Measurements from ENCODE around the gene RBBP8NL. TPM values are rescaled to one million over a fixed set of nuclear protein-coding genes. Genes with fewer than 3 reads are reported as not detected.
A peak's percentile ranks its signal among the peaks of the same experiment; 100 is the strongest.

Gene RBBP8NL
- total RNA-seq, 1 experiment from 2014 or later = not detected

- Histone ChIP-seq H3K9ac (ENCODE audit: low read length) (no peak overlapping the region), H3K79me2 (ENCODE audit: low read length) (no peaks in the 10 kb centered on the region), H3K36me3 (ENCODE audit: insufficient read depth, low read length) (no peaks in the 10 kb centered on the region), H3K9me2 (replicated peaks; ENCODE audit: insufficient read depth, low read length) (no peaks in the 10 kb centered on the region), H2AFZ (ENCODE audit: low read length) (no peak overlapping the region), H3K4me1 (ENCODE audit: low read length) (peaks cover 14% of the 10 kb centered on the region), H3K4me3 (ENCODE audit: low read length) (no peak overlapping the region), H3K27ac (ENCODE audit: low read length) (no peak overlapping the region), H3K9me3 (ENCODE audit: low read length) (no peaks in the 10 kb centered on the region), H3K27me3 (ENCODE audit: low read length) (no peaks in the 10 kb centered on the region), H4K20me1 (ENCODE audit: insufficient read depth, low read depth, low read length) (peaks cover 6% of the 10 kb centered on the region; the same call in 1 of the 2 replicates), H3K4me2 (ENCODE audit: low read depth, low read length, poor library complexity, severe bottlenecking) (no peak overlapping the region)
- no peak for DNase-seq
Observed at GRCh38 chr20:62372042-62372993, 55.0 kb downstream of the RBBP8NL start.

DNA sequence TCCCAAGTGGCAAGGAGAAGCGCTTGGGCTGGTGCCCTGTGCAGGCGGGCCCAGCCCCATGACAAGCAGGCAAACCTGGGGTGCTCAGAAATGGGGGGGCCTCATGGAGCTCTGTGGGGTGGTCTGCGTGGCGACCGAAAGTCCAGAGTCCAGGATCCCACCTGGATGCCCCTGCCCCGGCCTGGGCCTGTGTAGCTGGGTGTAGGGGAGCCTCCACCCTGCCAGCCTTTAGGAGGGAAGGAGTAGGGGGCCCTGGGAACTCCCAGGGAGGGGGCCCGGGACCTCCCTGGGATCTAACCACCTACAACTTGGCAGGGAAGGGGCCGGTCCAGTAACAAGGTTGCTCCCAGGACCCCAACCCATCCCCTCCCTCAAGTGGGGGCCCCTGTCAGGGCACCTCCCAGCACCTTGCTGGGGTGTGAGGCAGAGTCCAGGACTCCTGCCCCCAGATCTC, 55.7 kb downstream of the RBBP8NL start:
- H3K36me3 ChIP-seq (ENCODE audit: insufficient read depth, low read length) = no peaks in the 10 kb centered on the region
- H3K9ac ChIP-seq (ENCODE audit: low read length) = no peak overlapping the region
- no peak overlapping the region for H3K4me3 ChIP-seq (ENCODE audit: low read length)
- H3K4me1 ChIP-seq (ENCODE audit: low read length) = peaks cover 16% of the 10 kb centered on the region
- H3K27me3 ChIP-seq (ENCODE audit: low read length) = no peaks in the 10 kb centered on the region
- no peaks in the 10 kb centered on the region for H3K9me2 ChIP-seq (replicated peaks; ENCODE audit: insufficient read depth, low read length)
- no peak for DNase-seq
- H4K20me1 ChIP-seq (ENCODE audit: insufficient read depth, low read depth, low read length) = peaks cover 6% of the 10 kb centered on the region; the same call in 1 of the 2 replicates
- H3K27ac ChIP-seq (ENCODE audit: low read length) = no peak overlapping the region
- H3K9me3 ChIP-seq (ENCODE audit: low read length) = no peaks in the 10 kb centered on the region
- H2AFZ ChIP-seq (ENCODE audit: low read length) = no peak overlapping the region
- no peak overlapping the region for H3K4me2 ChIP-seq (ENCODE audit: low read depth, low read length, poor library complexity, severe bottlenecking)
- H3K79me2 ChIP-seq (ENCODE audit: low read length) = no peaks in the 10 kb centered on the region

- no peaks in the 10 kb centered on the region for H3K9me2 ChIP-seq (replicated peaks; ENCODE audit: insufficient read depth, low read length)
- H3K4me1 ChIP-seq (ENCODE audit: low read length) = peaks cover 22% of the 10 kb centered on the region
- H3K27me3 ChIP-seq (ENCODE audit: low read length) = no peaks in the 10 kb centered on the region
- H3K79me2 ChIP-seq (ENCODE audit: low read length) = no peaks in the 10 kb centered on the region
- no peak overlapping the region for H3K4me2 ChIP-seq (ENCODE audit: low read depth, low read length, poor library complexity, severe bottlenecking)
- H3K36me3 ChIP-seq (ENCODE audit: insufficient read depth, low read length) = no peaks in the 10 kb centered on the region
- H4K20me1 ChIP-seq (ENCODE audit: insufficient read depth, low read depth, low read length) = peaks cover 6% of the 10 kb centered on the region; the same call in 1 of the 2 replicates
- H3K9me3 ChIP-seq (ENCODE audit: low read length) = no peaks in the 10 kb centered on the region
- H3K4me3 ChIP-seq (ENCODE audit: low read length) = no peak overlapping the region
- no peak for DNase-seq
- H3K9ac ChIP-seq (ENCODE audit: low read length) = no peak overlapping the region
- H2AFZ ChIP-seq (ENCODE audit: low read length) = no peak overlapping the region
- no peak overlapping the region for H3K27ac ChIP-seq (ENCODE audit: low read length)
Observed at GRCh38 chr20:62370807-62371587, 56.3 kb downstream of the RBBP8NL start.

GRCh38 chr20:62370115-62370806, 57.1 kb downstream of the RBBP8NL start:
- H3K4me3 ChIP-seq (ENCODE audit: low read length) = no peak overlapping the region
- H3K79me2 ChIP-seq (ENCODE audit: low read length) = no peaks in the 10 kb centered on the region
- no peaks in the 10 kb centered on the region for H3K9me2 ChIP-seq (replicated peaks; ENCODE audit: insufficient read depth, low read length)
- H3K4me1 ChIP-seq (ENCODE audit: low read length) = peaks cover 26% of the 10 kb centered on the region
- H2AFZ ChIP-seq (ENCODE audit: low read length) = no peak overlapping the region
- H3K4me2 ChIP-seq (ENCODE audit: low read depth, low read length, poor library complexity, severe bottlenecking) = no peak overlapping the region
- H3K9me3 ChIP-seq (ENCODE audit: low read length) = no peaks in the 10 kb centered on the region
- no peaks in the 10 kb centered on the region for H3K36me3 ChIP-seq (ENCODE audit: insufficient read depth, low read length)
- no peak overlapping the region for H3K9ac ChIP-seq (ENCODE audit: low read length)
- DNase-seq = no peak
- H3K27ac ChIP-seq (ENCODE audit: low read length) = no peak overlapping the region
- H4K20me1 ChIP-seq (ENCODE audit: insufficient read depth, low read depth, low read length) = peaks cover 11% of the 10 kb centered on the region; the same call in 1 of the 2 replicates
- H3K27me3 ChIP-seq (ENCODE audit: low read length) = no peaks in the 10 kb centered on the region

- no peak for DNase-seq
- H3K9ac ChIP-seq (ENCODE audit: low read length) = no peak overlapping the region
- no peak overlapping the region for H3K4me3 ChIP-seq (ENCODE audit: low read length)
- H3K36me3 ChIP-seq (ENCODE audit: insufficient read depth, low read length) = no peaks in the 10 kb centered on the region
- no peak overlapping the region for H2AFZ ChIP-seq (ENCODE audit: low read length)
- H3K27ac ChIP-seq (ENCODE audit: low read length) = no peak overlapping the region
- no peaks in the 10 kb centered on the region for H3K9me2 ChIP-seq (replicated peaks; ENCODE audit: insufficient read depth, low read length)
- no peaks in the 10 kb centered on the region for H3K27me3 ChIP-seq (ENCODE audit: low read length)
- H3K4me1 ChIP-seq (ENCODE audit: low read length) = peaks cover 26% of the 10 kb centered on the region
- H3K79me2 ChIP-seq (ENCODE audit: low read length) = no peaks in the 10 kb centered on the region
- H3K9me3 ChIP-seq (ENCODE audit: low read length) = no peaks in the 10 kb centered on the region
- H3K4me2 ChIP-seq (ENCODE audit: low read depth, low read length, poor library complexity, severe bottlenecking) = no peak overlapping the region
- H4K20me1 ChIP-seq (ENCODE audit: insufficient read depth, low read depth, low read length) = peaks cover 14% of the 10 kb centered on the region; the same call in 1 of the 2 replicates
Observed at GRCh38 chr20:62369815-62370114, 57.6 kb downstream of the RBBP8NL start.

- H3K9me2 ChIP-seq (replicated peaks; ENCODE audit: insufficient read depth, low read length) = no peaks in the 10 kb centered on the region
- no peaks in the 10 kb centered on the region for H3K27me3 ChIP-seq (ENCODE audit: low read length)
- H2AFZ ChIP-seq (ENCODE audit: low read length) = no peak overlapping the region
- no peaks in the 10 kb centered on the region for H3K36me3 ChIP-seq (ENCODE audit: insufficient read depth, low read length)
- no peak overlapping the region for H3K4me3 ChIP-seq (ENCODE audit: low read length)
- peaks cover 19% of the 10 kb centered on the region; the same call in 1 of the 2 replicates for H4K20me1 ChIP-seq (ENCODE audit: insufficient read depth, low read depth, low read length)
- no peaks in the 10 kb centered on the region for H3K79me2 ChIP-seq (ENCODE audit: low read length)
- H3K9ac ChIP-seq (ENCODE audit: low read length) = no peak overlapping the region
- no peaks in the 10 kb centered on the region for H3K9me3 ChIP-seq (ENCODE audit: low read length)
- H3K4me2 ChIP-seq (ENCODE audit: low read depth, low read length, poor library complexity, severe bottlenecking) = no peak overlapping the region
- peaks cover 26% of the 10 kb centered on the region for H3K4me1 ChIP-seq (ENCODE audit: low read length)
- H3K27ac ChIP-seq (ENCODE audit: low read length) = no peak overlapping the region
- no peak for DNase-seq
Observed at GRCh38 chr20:62368976-62369814, 58.1 kb downstream of the RBBP8NL start.

- no peaks in the 10 kb centered on the region for H3K36me3 ChIP-seq (ENCODE audit: insufficient read depth, low read length)
- peak overlapping the region; percentile 81 for H3K4me2 ChIP-seq (ENCODE audit: low read depth, low read length, poor library complexity, severe bottlenecking)
- H3K9me2 ChIP-seq (replicated peaks; ENCODE audit: insufficient read depth, low read length) = no peaks in the 10 kb centered on the region
- H3K79me2 ChIP-seq (ENCODE audit: low read length) = no peaks in the 10 kb centered on the region
- no peak overlapping the region for H2AFZ ChIP-seq (ENCODE audit: low read length)
- no peak overlapping the region for H3K4me3 ChIP-seq (ENCODE audit: low read length)
- no peak overlapping the region for H3K27ac ChIP-seq (ENCODE audit: low read length)
- peaks cover 25% of the 10 kb centered on the region; the same call in 1 of the 2 replicates for H4K20me1 ChIP-seq (ENCODE audit: insufficient read depth, low read depth, low read length)
- H3K9me3 ChIP-seq (ENCODE audit: low read length) = no peaks in the 10 kb centered on the region
- no peak for DNase-seq
- no peaks in the 10 kb centered on the region for H3K27me3 ChIP-seq (ENCODE audit: low read length)
- H3K4me1 ChIP-seq (ENCODE audit: low read length) = peaks cover 26% of the 10 kb centered on the region
- 0 out of 2 replicates have a peak overlapping the region, but pooled peaks have one; percentile 5 for H3K9ac ChIP-seq (ENCODE audit: low read length)
Observed at GRCh38 chr20:62368392-62368975, 58.9 kb downstream of the RBBP8NL start.
